Gastroesophageal sphincter (tissue), 3 donors: ENCODE data around the gene RAP2C.

Experiments used
- CTCF ChIP-seq, 4 experiments: fragments of 200-600 bp in 2 of 4; fragments of 450-650 bp in 2 of 4; sonication (generic) in 1 of 4; IDR thresholded peaks; one replicate each; pipeline ENCODE4 v1.5.1; 2017 to 2019; ENCODE audit warnings: antibody characterized with exemption in 4 of 4, mild to moderate bottlenecking in 2 of 4, moderate library complexity in 2 of 4
- POLR2AphosphoS5 ChIP-seq: sonication (generic); formaldehyde crosslinking; IDR thresholded peaks from one replicate; pipeline ENCODE4 v1.6.1; 2017; ENCODE audit warnings: antibody characterized with exemption

- TF ChIP-seq POLR2AphosphoS5 (no peak), CTCF (IDR thresholded peaks at IDR 0.05) (no peak)
Measured at GRCh38 chrX:132217203-132218073, 1.8 kb downstream of the RAP2C start.
